GM19395 (cell line): Measurements from ENCODE around the gene EXTL1.
"Not testable (repeated sequence)": the region's sequence is repeated elsewhere in the genome, so short reads cannot be mapped to it uniquely, and the experiment has no call there.

Source experiments
- ATAC-seq: cut with Tn5 transposase; IDR thresholded peaks from one replicate; pipeline ENCODE4 v1.9.1; 2021; ENCODE audit warnings: mild to moderate bottlenecking, moderate library complexity; ENCODE audit not compliant: unreplicated experiment

EXTL1 gene

GRCh38 chr1:26021647-26022403, at the start of gene EXTL1:
EXTL1 (plus strand) TSS chr1:26021775; CDS start chr1:26022647, 872 bp downstream.
- no peak for ATAC-seq

GRCh38 chr1:25971811-25972180, 49.8 kb upstream of the EXTL1 start:
- no peak for ATAC-seq

GRCh38 chr1:25973610-25974321, 47.8 kb upstream of the EXTL1 start:
- ATAC-seq, result no peak

GRCh38 chr1:25977801-25978200, 43.8 kb upstream of the EXTL1 start:
- no peak for ATAC-seq

- no peak for ATAC-seq
Observed at GRCh38 chr1:25978403-25978802, 43.2 kb upstream of the EXTL1 start.

- ATAC-seq, result no peak
Observed at GRCh38 chr1:25979210-25979609, 42.4 kb upstream of the EXTL1 start.

GRCh38 chr1:25985171-25985570, 36.4 kb upstream of the EXTL1 start:
- ATAC-seq, result no peak

GRCh38 chr1:25985670-25986069, 35.9 kb upstream of the EXTL1 start:
- ATAC-seq, result no peak

- ATAC-seq, result not testable (repeated sequence)
Observed at GRCh38 chr1:25986773-25987172, 34.8 kb upstream of the EXTL1 start.

GRCh38 chr1:25987951-25988350, 33.6 kb upstream of the EXTL1 start:
- no peak for ATAC-seq

GRCh38 chr1:25989440-25990234, 31.9 kb upstream of the EXTL1 start:
- ATAC-seq, result no peak

GRCh38 chr1:25990251-25990650, 31.3 kb upstream of the EXTL1 start:
- no peak for ATAC-seq

GRCh38 chr1:25990702-25991395, 30.7 kb upstream of the EXTL1 start:
- ATAC-seq, result no peak

GRCh38 chr1:25991937-25992688, 29.5 kb upstream of the EXTL1 start:
- no peak for ATAC-seq

GRCh38 chr1:25992689-25993171, 28.8 kb upstream of the EXTL1 start:
- ATAC-seq, result no peak

- no peak for ATAC-seq
Observed at GRCh38 chr1:25993197-25993951, 28.2 kb upstream of the EXTL1 start.

GRCh38 chr1:25994402-25995150, 27.0 kb upstream of the EXTL1 start:
- no peak for ATAC-seq

GRCh38 chr1:25996966-25997827, 24.4 kb upstream of the EXTL1 start:
- no peak for ATAC-seq
